Keratinocyte (primary cell): ENCODE results near the gene PRKN. TPM values are rescaled to one million over a fixed set of nuclear protein-coding genes. Genes with fewer than 3 reads are reported as not detected.

Source experiments
- DNase-seq: peaks from one replicate; pipeline ENCODE4 v3.0.0-alpha.2; 2011; ENCODE audit warnings: low read depth, missing footprints, low spot score
- FAIRE-seq: peaks from 2 replicates; lab custom pipeline; 2011; peaks lifted over from hg19 to GRCh38; lab: Jason Lieb, UNC
- H2AFZ ChIP-seq: 2 replicates; pipeline ENCODE4 v1.6.0; 2012; ENCODE audit warnings: low read length, control low read depth, inconsistent platforms; ENCODE audit not compliant: control insufficient read depth
- H3K27ac ChIP-seq: 2 replicates; pipeline ENCODE4 v1.5.1; 2011; ENCODE audit warnings: low read length; ENCODE audit not compliant: control insufficient read depth, insufficient read depth
- H3K27me3 ChIP-seq: 3 replicates; pipeline ENCODE4 v1.6.0; 2011; ENCODE audit warnings: low read length; ENCODE audit not compliant: control insufficient read depth, insufficient read depth; ENCODE audit errors: extremely low read depth
- H3K36me3 ChIP-seq, 2 experiments: 2 replicates in 1 of 2; 3 replicates in 1 of 2; pipeline ENCODE4 v1.5.1; 2011; ENCODE audit warnings: low read length in 2 of 2, mild to moderate bottlenecking in 1 of 2; ENCODE audit not compliant: control insufficient read depth in 2 of 2, insufficient read depth in 2 of 2; ENCODE audit errors: extremely low read depth in 1 of 2
- H3K4me1 ChIP-seq: 3 replicates; pipeline ENCODE4 v1.5.1; 2011; ENCODE audit warnings: low read length; ENCODE audit not compliant: control insufficient read depth, insufficient read depth; ENCODE audit errors: extremely low read depth
- H3K4me2 ChIP-seq: 3 replicates; pipeline ENCODE4 v1.6.0; 2011; ENCODE audit warnings: low read depth, low read length; ENCODE audit not compliant: control insufficient read depth, insufficient read depth; ENCODE audit errors: extremely low read depth
- H3K4me3 ChIP-seq, 3 experiments: fragments of 200-600 bp in 1 of 3; sonication (generic) in 1 of 3; 2 replicates in 2 of 3; 3 replicates in 1 of 3; pipeline ENCODE4 v1.5.1; 2011 to 2016; ENCODE audit warnings: low read length in 3 of 3, mild to moderate bottlenecking in 3 of 3, control low read depth in 2 of 3, inconsistent platforms in 1 of 3, low read depth in 1 of 3, mixed read lengths in 1 of 3, mixed run types in 1 of 3, moderate library complexity in 1 of 3; ENCODE audit not compliant: control insufficient read depth in 2 of 3, insufficient read depth in 2 of 3; ENCODE audit errors: extremely low read depth in 1 of 3
- H3K79me2 ChIP-seq: 2 replicates; pipeline ENCODE4 v1.6.0; 2012; ENCODE audit warnings: low read length; ENCODE audit not compliant: control insufficient read depth, insufficient read depth
- H3K9ac ChIP-seq: 3 replicates; pipeline ENCODE4 v1.6.0; 2011; ENCODE audit warnings: low read length; ENCODE audit not compliant: control insufficient read depth, insufficient read depth; ENCODE audit errors: extremely low read depth
- H3K9me1 ChIP-seq: 3 replicates; pipeline ENCODE4 v1.6.0; 2011; ENCODE audit warnings: low read length; ENCODE audit not compliant: control insufficient read depth, insufficient read depth; ENCODE audit errors: extremely low read depth
- H3K9me3 ChIP-seq: 2 replicates; pipeline ENCODE4 v1.5.1; 2012; ENCODE audit warnings: low read depth, low read length; ENCODE audit not compliant: control insufficient read depth
- H4K20me1 ChIP-seq: 3 replicates; pipeline ENCODE4 v1.6.0; 2011; ENCODE audit warnings: low read length; ENCODE audit not compliant: control insufficient read depth, insufficient read depth; ENCODE audit errors: extremely low read depth
- CTCF ChIP-seq, 3 experiments: IDR thresholded peaks in 1 of 3; conservative IDR thresholded peaks in 1 of 3; optimal IDR thresholded peaks in 1 of 3; 2 replicates in 2 of 3; 3 replicates in 1 of 3; pipeline versions ENCODE3 to v1.5.1; 2011; ENCODE audit warnings: low read length in 3 of 3, mild to moderate bottlenecking in 3 of 3, moderate library complexity in 2 of 3, control low read depth in 1 of 3, inconsistent platforms in 1 of 3; ENCODE audit not compliant: insufficient read depth in 2 of 3; ENCODE audit errors: extremely low read depth in 1 of 3
- EZH2 ChIP-seq: IDR thresholded peaks from one replicate; pipeline ENCODE4 v1.6.1; 2012; ENCODE audit warnings: inconsistent platforms, mild to moderate bottlenecking, low read length, moderate library complexity
- dilution Hi-C: fragments of 300-500 bp; cut with MboI; formaldehyde crosslinking; loops from one replicate; pipeline ENCODE4 v1.7.0; 2020; ENCODE audit warnings: low sequenced_read_pairs; ENCODE audit not compliant: extremely low pct_ligation_motif_present
- polyA plus RNA-seq, 5 experiments: library from polyadenylated mRNA; depleted of rRNA in 3 of 5; stranded (reverse) in 3 of 5; stranded (forward) in 1 of 5; unstranded in 1 of 5; fragments of >200 nt; gene quantifications; 1 replicate in 1 of 5; 2 replicates in 3 of 5; 3 replicates in 1 of 5; pipeline versions ENCODE4 v1.2.1 to v1.2.3, GENCODE V29; 2011 to 2012; ENCODE audit warnings: missing spikeins in 2 of 5, low read depth in 1 of 5, low replicate concordance in 1 of 5

PRKN gene
- polyA plus RNA-seq, 1 donor (not counting 4 experiments of a cell fraction or from before 2014, with no cell fraction given), result 0.67 TPM

GRCh38 chr6:162675503-162675902, 52.1 kb downstream of the PRKN start:
- FAIRE-seq, result no peak
- dilution Hi-C loops, result no loop called here

GRCh38 chr6:162674452-162674851, 53.1 kb downstream of the PRKN start:
- Histone ChIP-seq H3K9ac (no peak overlapping the region), H3K4me1 (peaks cover 2% of the 10 kb centered on the region), H3K4me2 (no peak overlapping the region), H3K4me3 (no peak overlapping the region), H3K79me2 (no peaks in the 10 kb centered on the region), H3K9me1 (no peaks in the 10 kb centered on the region), H2AFZ (no peak overlapping the region), H3K9me3 (no peaks in the 10 kb centered on the region), H3K27me3 (no peaks in the 10 kb centered on the region), H4K20me1 (no peaks in the 10 kb centered on the region), H3K27ac (no peak overlapping the region), H3K36me3 (no peaks in the 10 kb centered on the region)
- no peak for DNase-seq
- no peak for FAIRE-seq
- dilution Hi-C loops, result no loop called here
- TF ChIP-seq CTCF (optimal IDR thresholded peaks at IDR 0.05 in 1 of 3, IDR thresholded peaks at IDR 0.05 in 1 of 3, conservative IDR thresholded peaks at IDR 0.05 in 1 of 3; ENCODE audit: extremely low read depth in 1 of 3, insufficient read depth in 2 of 3, low read length in 3 of 3) (no peak), EZH2 (no peak)

More at GRCh38 chr6:162675503-162675902, 52.1 kb downstream of the PRKN start:
- H3K4me1 ChIP-seq, result peaks cover 2% of the 10 kb centered on the region
- H3K9ac ChIP-seq, result no peak overlapping the region
- no peaks in the 10 kb centered on the region for H3K27me3 ChIP-seq
- H3K27ac ChIP-seq, result no peak overlapping the region
- H3K9me1 ChIP-seq, result no peaks in the 10 kb centered on the region
- no peak overlapping the region for H3K4me2 ChIP-seq
- no peaks in the 10 kb centered on the region for H4K20me1 ChIP-seq
- H3K36me3 ChIP-seq, result no peaks in the 10 kb centered on the region
- DNase-seq, result no peak
- no peaks in the 10 kb centered on the region for H3K9me3 ChIP-seq
- H3K4me3 ChIP-seq, result no peak overlapping the region
- H2AFZ ChIP-seq, result no peak overlapping the region
- TF ChIP-seq CTCF (optimal IDR thresholded peaks at IDR 0.05 in 1 of 3, IDR thresholded peaks at IDR 0.05 in 1 of 3, conservative IDR thresholded peaks at IDR 0.05 in 1 of 3; ENCODE audit: extremely low read depth in 1 of 3, insufficient read depth in 2 of 3, low read length in 3 of 3), result no peak
- TF ChIP-seq EZH2, result no peak
- H3K79me2 ChIP-seq, result no peaks in the 10 kb centered on the region
